Uterine smooth muscle cell (primary cell): ENCODE results near the gene BIVM. TPM values are rescaled to one million over a fixed set of nuclear protein-coding genes. Genes with fewer than 3 reads are reported as not detected.

ENCODE experiments used
- total RNA-seq: library from RNA; depleted of rRNA; stranded (reverse); fragments of >200 nt; gene quantifications from 2 replicates; pipeline ENCODE4 v1.2.3, GENCODE V29; 2014

Gene BIVM, protein sequence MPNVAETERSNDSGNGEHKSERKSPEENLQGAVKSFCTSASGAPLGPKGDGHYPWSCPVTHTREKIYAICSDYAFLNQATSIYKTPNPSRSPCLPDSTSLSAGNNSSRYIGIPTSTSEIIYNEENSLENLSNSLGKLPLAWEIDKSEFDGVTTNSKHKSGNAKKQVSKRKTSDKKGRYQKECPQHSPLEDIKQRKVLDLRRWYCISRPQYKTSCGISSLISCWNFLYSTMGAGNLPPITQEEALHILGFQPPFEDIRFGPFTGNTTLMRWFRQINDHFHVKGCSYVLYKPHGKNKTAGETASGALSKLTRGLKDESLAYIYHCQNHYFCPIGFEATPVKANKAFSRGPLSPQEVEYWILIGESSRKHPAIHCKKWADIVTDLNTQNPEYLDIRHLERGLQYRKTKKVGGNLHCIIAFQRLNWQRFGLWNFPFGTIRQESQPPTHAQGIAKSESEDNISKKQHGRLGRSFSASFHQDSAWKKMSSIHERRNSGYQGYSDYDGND
- 19.8 and 20.1 TPM in 2 replicates for total RNA-seq

DNA sequence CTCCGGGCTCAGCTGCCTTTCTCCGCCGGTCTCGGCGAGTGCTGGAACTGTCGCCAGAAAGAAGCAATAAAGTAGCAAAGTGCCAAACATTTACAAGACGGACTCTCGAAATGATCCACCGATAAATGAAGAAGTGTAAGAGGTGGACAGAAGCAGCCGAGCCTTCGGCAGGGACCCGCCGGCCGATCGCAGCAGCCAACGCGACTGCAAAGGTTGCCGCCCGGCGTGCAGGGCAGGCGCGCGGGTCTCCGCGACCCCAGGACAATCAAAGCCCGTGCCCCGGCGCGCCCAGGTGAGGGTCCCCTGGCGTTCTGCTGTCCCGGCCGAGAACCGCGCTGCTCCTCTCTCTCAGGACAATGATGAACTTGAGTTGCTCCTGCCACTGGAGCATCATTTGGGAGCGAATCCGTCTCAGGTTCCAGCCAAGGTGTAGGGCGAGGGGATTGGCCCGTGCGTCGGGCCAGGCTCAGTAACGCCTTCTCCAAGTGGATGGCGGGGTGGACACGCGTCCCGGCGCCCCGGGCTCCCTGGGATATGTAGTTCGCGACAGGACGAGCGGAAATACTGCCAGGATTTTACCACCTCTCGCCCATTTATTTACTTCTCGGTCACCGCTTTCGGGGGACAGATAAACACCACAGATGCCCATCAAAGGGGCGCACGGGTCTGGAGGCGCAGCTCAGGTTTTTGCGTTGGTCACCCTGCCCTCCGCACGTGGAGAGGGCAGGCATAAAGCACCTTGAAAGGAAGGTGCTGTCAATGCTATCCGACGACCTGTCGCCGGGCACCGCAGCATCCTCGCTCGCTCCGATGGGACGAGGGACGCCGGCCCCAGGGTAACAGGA, at the start of gene BIVM, which contains the start of gene POGLUT2:
Gene BIVM, plus strand, starts transcription at position 539 of the 845 bp plus-strand sequence. CDS start 8,149 bp downstream, outside the sequence.
Gene POGLUT2, minus strand, starts transcription at position 396 of the 845 bp plus-strand sequence. Its CDS starts 306 bp downstream, at position 90.

DNA sequence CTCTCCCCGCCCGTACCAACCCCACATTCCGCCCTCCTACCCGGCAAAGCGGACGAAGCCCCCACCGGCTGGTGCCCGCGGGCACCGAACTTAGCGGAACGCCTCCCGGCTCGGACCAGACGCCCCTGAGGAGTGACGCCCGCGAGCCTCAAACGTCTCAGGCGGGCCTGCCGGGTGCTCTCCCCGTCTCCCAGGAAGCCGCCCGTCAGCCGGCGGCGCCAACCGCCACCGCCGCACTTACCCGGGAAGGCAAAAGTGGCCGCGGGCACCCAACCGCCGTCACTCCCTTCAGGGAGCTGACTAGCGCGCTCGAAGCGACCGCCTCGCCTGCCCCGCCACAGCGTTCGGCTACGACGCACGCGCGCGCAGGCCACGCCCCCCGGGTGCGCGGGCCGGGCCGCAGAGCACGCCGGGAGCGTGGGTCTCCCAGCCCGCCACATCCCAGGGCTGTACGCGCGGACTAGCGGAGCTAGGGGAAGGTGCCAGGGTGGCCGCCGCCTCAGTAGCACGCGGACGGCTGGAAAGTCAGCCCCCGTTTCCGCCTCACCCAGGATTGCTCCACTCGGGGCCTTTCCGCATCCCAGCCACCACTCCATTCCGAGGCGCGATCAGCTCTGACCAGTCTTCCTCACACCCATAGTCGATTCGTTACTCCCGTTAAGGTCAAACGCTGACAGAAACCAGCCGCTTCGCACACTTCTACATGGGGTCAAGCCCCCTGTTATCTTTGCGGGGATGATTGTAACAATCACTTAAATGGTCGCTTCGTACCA, 25.3 kb upstream of the BIVM start, which contains the start of gene TEX30:
Gene TEX30, minus strand, starts transcription at position 346 of the 773 bp plus-strand sequence. CDS start 3,760 bp downstream, outside the sequence.

GRCh38 chr13:102845630-102846260, 46.8 kb downstream of the BIVM start, which contains the start of gene ERCC5:
TSS of gene ERCC5 (plus strand) at chr13:102846032. CDS start at chr13:102846267, 235 bp downstream.

Other genes starting within 250 kb of the BIVM start
- gene TPP2, start 202.1 kb upstream of the BIVM start, total RNA-seq = 82.4 and 84.7 TPM in 2 replicates
- not detected in 2 replicates for gene METTL21C, start 104.1 kb upstream of the BIVM start, total RNA-seq
- 14.6 and 31.2 TPM in 2 replicates for gene TEX30, start 25.3 kb upstream of the BIVM start, total RNA-seq
- gene POGLUT2, start 143 bp upstream of the BIVM start, total RNA-seq = 14.1 and 20.1 TPM in 2 replicates
- 65.7 and 73.0 TPM in 2 replicates for gene ERCC5, start 46.9 kb downstream of the BIVM start, total RNA-seq